CD4-positive, CD25-positive, alpha-beta regulatory T cell (primary cell): ENCODE data around the gene GLA. TPM values are rescaled to one million over a fixed set of nuclear protein-coding genes. Genes with fewer than 3 reads are reported as not detected.

ENCODE experiments used
- ATAC-seq, 2 donors: fragments of 150-1000 bp; cut with Tn5 transposase; one replicate each; pipeline ENCODE4 v1.10.0; 2021; ENCODE audit warnings: low read depth in 2 of 2, moderate number of reproducible peaks in 2 of 2, moderate library complexity in 1 of 2
- DNase-seq, 3 donors: peaks; one replicate each; pipeline versions ENCODE4 v3.0.0 to v3.0.0-alpha.2; 2012 to 2022; ENCODE audit warnings: mixed read lengths in 1 of 3
- H3K27ac ChIP-seq: one replicate; pipeline ENCODE4 v1.7.0; 2013; ENCODE audit warnings: mild to moderate bottlenecking, low read length; ENCODE audit not compliant: insufficient read depth, poor library complexity, severe bottlenecking
- H3K27me3 ChIP-seq: one replicate; pipeline ENCODE4 v1.7.0; 2013; ENCODE audit warnings: low read length; ENCODE audit not compliant: control insufficient read depth, insufficient read depth
- H3K36me3 ChIP-seq: one replicate; pipeline ENCODE4 v1.7.0; 2013; ENCODE audit warnings: mild to moderate bottlenecking, low read length, moderate library complexity; ENCODE audit not compliant: control insufficient read depth, insufficient read depth
- H3K4me1 ChIP-seq: 2 replicates; pipeline ENCODE4 v1.7.0; 2013; ENCODE audit warnings: mild to moderate bottlenecking, low read length; ENCODE audit not compliant: insufficient read depth, control insufficient read depth, poor library complexity, severe bottlenecking
- H3K4me3 ChIP-seq: one replicate; pipeline ENCODE4 v1.7.0; 2013; ENCODE audit warnings: low read depth, mild to moderate bottlenecking, low read length, moderate library complexity
- H3K9me3 ChIP-seq, 2 experiments: 1 replicate in 1 of 2; 2 replicates in 1 of 2; pipeline ENCODE4 v1.7.0; 2013; ENCODE audit warnings: low read length in 2 of 2, mild to moderate bottlenecking in 1 of 2, moderate library complexity in 1 of 2; ENCODE audit not compliant: control insufficient read depth in 2 of 2
- H3K27ac Mint-ChIP-seq, 3 donors: one replicate each; pipeline ENCODE4 v1.8.0; 2020 to 2022; ENCODE audit warnings: mild to moderate bottlenecking in 3 of 3, mixed read lengths in 3 of 3, moderate library complexity in 2 of 3
- H3K27me3 Mint-ChIP-seq: one replicate; pipeline ENCODE4 v1.8.0; 2022; ENCODE audit warnings: mild to moderate bottlenecking, mixed read lengths
- H3K36me3 Mint-ChIP-seq: one replicate; pipeline ENCODE4 v1.8.0; 2020; ENCODE audit warnings: mixed read lengths
- H3K4me1 Mint-ChIP-seq, 4 donors: one replicate each; pipeline ENCODE4 v1.8.0; 2020 to 2022; ENCODE audit warnings: mixed read lengths in 4 of 4, mild to moderate bottlenecking in 1 of 4
- H3K4me3 Mint-ChIP-seq, 4 donors: one replicate each; pipeline ENCODE4 v1.8.0; 2020 to 2022; ENCODE audit warnings: mild to moderate bottlenecking in 4 of 4, mixed read lengths in 4 of 4, moderate library complexity in 3 of 4
- H3K9me3 Mint-ChIP-seq, 7 donors: one replicate each; pipeline ENCODE4 v1.8.0; 2020 to 2022; ENCODE audit warnings: mixed read lengths in 7 of 7, mild to moderate bottlenecking in 3 of 7, moderate library complexity in 2 of 7
- polyA plus RNA-seq, 4 donors: library from polyadenylated mRNA; unstranded; fragments of 300-500 nt; fragmentation: Illumina TruSeq; gene quantifications; one replicate each; pipeline ENCODE4 v1.2.3, GENCODE V29; 2021
- total RNA-seq: library from RNA; stranded (reverse); gene quantifications from one replicate; pipeline ENCODE4 v1.2.3, GENCODE V29; 2022

GLA gene
- total and polyA plus RNA-seq, 5 donors from 2014 or later, result 10.7 to 32.7 (median 13.2) TPM

DNA sequence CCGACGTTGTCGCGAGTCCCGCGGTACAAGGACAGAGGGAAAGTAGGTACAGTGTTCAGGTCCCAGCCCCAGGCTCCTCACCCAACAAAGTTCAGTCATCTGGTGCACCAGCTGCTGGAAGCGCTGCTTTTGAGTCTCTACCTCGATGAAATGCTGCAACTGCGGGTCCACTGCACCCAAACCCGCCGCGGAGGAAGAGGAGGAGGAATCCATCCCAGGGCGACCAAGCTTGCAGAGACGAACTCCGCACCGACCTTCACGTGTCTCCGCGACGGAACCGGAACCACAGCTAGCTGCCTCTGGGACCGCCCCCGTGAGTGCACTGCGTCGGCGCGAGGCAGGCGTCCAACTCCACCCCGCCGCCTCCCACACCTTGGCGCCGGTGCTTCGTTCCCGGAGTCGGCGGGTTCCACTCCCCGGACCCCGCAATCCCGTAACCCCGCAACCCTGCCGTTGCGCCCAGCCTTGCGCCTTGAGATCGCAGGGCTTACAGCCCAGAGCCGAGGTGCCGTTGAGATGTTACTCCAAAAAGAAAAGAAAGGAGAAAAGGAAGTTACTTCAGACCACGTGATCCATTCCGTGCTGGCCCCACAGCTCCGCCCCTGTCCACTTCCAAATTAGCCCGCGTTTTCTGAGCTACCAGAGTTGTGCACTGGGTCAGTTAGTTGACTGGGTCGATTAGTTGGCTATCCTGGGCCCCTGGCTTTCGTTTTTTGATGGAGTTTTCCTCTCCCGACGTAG lies 59.1 kb downstream of the GLA start, which contains the start of gene TIMM8A:
TIMM8A (minus strand) TSS at position 291 of the 741 bp plus-strand sequence; CDS start at position 213, 78 bp downstream.
- Mint-ChIP-seq H3K4me3 (peak within 1 kb of the TSS; percentile 90 to 95 (median 92)), H3K9me3 (no peaks in the 10 kb centered on the region), H3K4me1 (peaks cover 0 to 13% (median 10%) of the 10 kb centered on the region in 4 donors), H3K27ac (peak within 1 kb of the TSS; percentile 84 to 91 (median 89)), H3K36me3 (peaks cover 4% of the 10 kb centered on the region), H3K27me3 (no peaks in the 10 kb centered on the region)
- H3K4me1 ChIP-seq, result peaks cover 14% of the 10 kb centered on the region
- no peaks in the 10 kb centered on the region for H3K9me3 ChIP-seq
- peak within 1 kb of the TSS; percentile 79 for H3K27ac ChIP-seq
- no peaks in the 10 kb centered on the region for H3K27me3 ChIP-seq
- peak; percentile 99 for ATAC-seq
- peak within 1 kb of the TSS; percentile 80 for H3K4me3 ChIP-seq
- DNase-seq, result peak; percentile 70 to 85 (median 77)
- H3K36me3 ChIP-seq, result no peaks in the 10 kb centered on the region

DNA sequence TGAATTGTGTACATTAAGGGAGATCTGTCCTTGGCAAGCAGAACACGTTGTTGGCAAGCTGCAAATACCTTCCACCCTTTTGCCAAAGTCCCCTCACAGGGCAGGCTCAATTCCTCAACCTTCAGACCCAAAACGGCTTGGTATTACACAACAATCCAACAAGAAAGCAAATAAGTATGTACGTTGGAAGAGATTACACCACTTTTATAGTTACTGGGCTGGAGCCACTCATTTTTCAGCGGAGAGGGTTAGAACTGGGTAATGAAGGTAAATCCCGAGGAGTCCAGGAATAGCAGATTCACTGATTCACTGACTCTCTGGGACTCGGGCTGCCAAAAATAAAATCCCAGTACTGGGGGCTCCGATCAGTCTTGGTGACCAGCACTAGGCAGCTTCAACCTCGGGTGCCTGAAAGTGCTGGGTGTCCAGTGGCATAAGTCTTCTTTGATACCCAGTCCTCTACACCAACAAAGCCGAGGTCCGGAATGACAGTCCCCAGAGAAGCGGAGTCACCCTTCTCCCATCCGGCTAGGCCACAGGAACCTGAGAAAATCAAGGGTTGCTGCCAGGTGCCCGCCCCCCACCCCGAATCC lies 59.8 kb downstream of the GLA start:
- peak overlapping the region; percentile 80 for H3K4me3 ChIP-seq
- H3K36me3 ChIP-seq, result no peaks in the 10 kb centered on the region
- Mint-ChIP-seq H3K27ac (peak overlapping the region in 2 of 3 donors; percentile 89 to 91), H3K9me3 (no peaks in the 10 kb centered on the region), H3K27me3 (no peaks in the 10 kb centered on the region), H3K36me3 (peaks cover 4% of the 10 kb centered on the region), H3K4me1 (peaks cover 0 to 13% (median 10%) of the 10 kb centered on the region in 4 donors), H3K4me3 (peak overlapping the region; percentile 90 to 95 (median 92))
- peaks cover 14% of the 10 kb centered on the region for H3K4me1 ChIP-seq
- H3K27ac ChIP-seq, result peak overlapping the region; percentile 79
- DNase-seq (no peak), ATAC-seq (no peak)
- H3K27me3 ChIP-seq, result no peaks in the 10 kb centered on the region
- H3K9me3 ChIP-seq, result no peaks in the 10 kb centered on the region

Other genes with a start within 250 kb of the GLA start
- 0.47 TPM for gene DRP2, start 188.1 kb downstream of the GLA start, total RNA-seq
- gene DRP2, start 188.1 kb downstream of the GLA start, polyA plus RNA-seq, result under 1 TPM in 3 of 4 donors, not detected in 1; 0.02 to 0.36 (median 0.10) TPM
- gene TAF7L, start 116.6 kb downstream of the GLA start, total RNA-seq, result not detected
- gene TAF7L, start 116.6 kb downstream of the GLA start, polyA plus RNA-seq, result not detected
- gene TIMM8A, start 59.2 kb downstream of the GLA start, total RNA-seq, result 5.8 TPM
- gene TIMM8A, start 59.2 kb downstream of the GLA start, polyA plus RNA-seq, result 10 to 100 TPM in 1 of 4 donors, 1 to 10 TPM in 3; 5.9 to 11.3 (median 8.9) TPM
- 2.7 TPM for gene BTK, start 21.7 kb downstream of the GLA start, total RNA-seq
- under 1 TPM in 3 of 4 donors, not detected in 1; 0.10 to 0.24 (median 0.11) TPM for gene BTK, start 21.7 kb downstream of the GLA start, polyA plus RNA-seq
- 174 TPM for gene RPL36A, start 16.9 kb downstream of the GLA start, total RNA-seq
- gene RPL36A, start 16.9 kb downstream of the GLA start, polyA plus RNA-seq, result 1,000 to 10,000 TPM; 1,463 to 2,189 (median 1,912) TPM
- gene HNRNPH2, start 297 bp upstream of the GLA start, total RNA-seq, result 44.1 TPM
- gene HNRNPH2, start 297 bp upstream of the GLA start, polyA plus RNA-seq, result 10 to 100 TPM; 86.4 to 98.6 (median 91.5) TPM
- 8.6 TPM for gene ARMCX4, start 77.5 kb upstream of the GLA start, total RNA-seq
- gene ARMCX4, start 77.5 kb upstream of the GLA start, polyA plus RNA-seq, result 1 to 10 TPM in 1 of 4 donors, under 1 TPM in 1, not detected in 2; 0.20 to 1.7 TPM
- gene ARMCX1, start 142.6 kb upstream of the GLA start, total RNA-seq, result 0.64 TPM
- gene ARMCX1, start 142.6 kb upstream of the GLA start, polyA plus RNA-seq, result under 1 TPM in 3 of 4 donors, not detected in 1; 0.14 to 0.61 (median 0.18) TPM
- 33.6 TPM for gene ARMCX6, start 210.1 kb upstream of the GLA start, total RNA-seq
- 10 to 100 TPM; 38.6 to 42.4 (median 40.6) TPM for gene ARMCX6, start 210.1 kb upstream of the GLA start, polyA plus RNA-seq
- gene ARMCX3, start 215.2 kb upstream of the GLA start, total RNA-seq, result 52.9 TPM
- 10 to 100 TPM; 16.2 to 27.1 (median 19.5) TPM for gene ARMCX3, start 215.2 kb upstream of the GLA start, polyA plus RNA-seq